GM12878 (cell line): ENCODE measurements around the gene CDC34. TPM values are rescaled to one million over a fixed set of nuclear protein-coding genes. Genes with fewer than 3 reads are reported as not detected.
A peak's percentile ranks its signal among the peaks of the same experiment; 100 is the strongest.

Source experiments
- CHD4 ChIP-seq: fragments of 200-600 bp; sonication (generic); IDR thresholded peaks from 2 replicates; pipeline ENCODE4 v1.6.1; 2016; ENCODE audit warnings: mild to moderate bottlenecking
- HDGF ChIP-seq: fragments of 450-650 bp; IDR thresholded peaks from 2 replicates; pipeline ENCODE4 v1.6.1; 2016; ENCODE audit warnings: antibody characterized with exemption
- NR2C1 ChIP-seq: fragments of 450-650 bp; IDR thresholded peaks from 2 replicates; pipeline ENCODE4 v1.6.1; 2017; ENCODE audit warnings: antibody characterized with exemption, mild to moderate bottlenecking, moderate library complexity
- ZSCAN29 ChIP-seq: fragments of 450-650 bp; IDR thresholded peaks from 2 replicates; pipeline ENCODE4 v1.6.1; 2017; ENCODE audit warnings: mild to moderate bottlenecking, moderate library complexity
- polyA plus RNA-seq, 11 experiments: library from polyadenylated mRNA; depleted of rRNA in 4 of 11; unstranded in 6 of 11; stranded (reverse) in 5 of 11; fragments of >200 nt; fragmentation: Nextera tagmentation in 4 of 11; fragmentation: Illumina TruSeq in 1 of 11; extraction: Ambion mirVana in 4 of 11; extraction: Trizol in 1 of 11; gene quantifications; 1 replicate in 1 of 11; 2 replicates in 10 of 11; pipeline versions ENCODE4 v1.2.1 to v1.2.3, GENCODE V29; 2011 to 2016; ENCODE audit warnings: inconsistent platforms in 2 of 11, missing spikeins in 2 of 11, low read depth in 1 of 11
- total RNA-seq, 4 experiments: library from RNA; depleted of rRNA in 3 of 4; stranded (reverse); fragments of >200 nt in 3 of 4; fragmentation: Illumina TruSeq in 1 of 4; extraction: Trizol in 1 of 4; gene quantifications; 2 replicates each; pipeline versions ENCODE4 v1.2.1 to v1.2.3, GENCODE V29; 2013 to 2021
- TF ChIP-seq, protein P1 (sequence below): fragments of 450-650 bp; formaldehyde crosslinking; IDR thresholded peaks from 2 replicates; pipeline ENCODE4 v1.4.0; 2020; ENCODE audit warnings: mild to moderate bottlenecking, moderate library complexity

Gene CDC34
- total and polyA plus RNA-seq, 10 of the 15 experiments (the other 5 are each of a cell fraction or from before 2014, with no cell fraction given): 0.31 to 48.9 (median 28.5) TPM

DNA sequence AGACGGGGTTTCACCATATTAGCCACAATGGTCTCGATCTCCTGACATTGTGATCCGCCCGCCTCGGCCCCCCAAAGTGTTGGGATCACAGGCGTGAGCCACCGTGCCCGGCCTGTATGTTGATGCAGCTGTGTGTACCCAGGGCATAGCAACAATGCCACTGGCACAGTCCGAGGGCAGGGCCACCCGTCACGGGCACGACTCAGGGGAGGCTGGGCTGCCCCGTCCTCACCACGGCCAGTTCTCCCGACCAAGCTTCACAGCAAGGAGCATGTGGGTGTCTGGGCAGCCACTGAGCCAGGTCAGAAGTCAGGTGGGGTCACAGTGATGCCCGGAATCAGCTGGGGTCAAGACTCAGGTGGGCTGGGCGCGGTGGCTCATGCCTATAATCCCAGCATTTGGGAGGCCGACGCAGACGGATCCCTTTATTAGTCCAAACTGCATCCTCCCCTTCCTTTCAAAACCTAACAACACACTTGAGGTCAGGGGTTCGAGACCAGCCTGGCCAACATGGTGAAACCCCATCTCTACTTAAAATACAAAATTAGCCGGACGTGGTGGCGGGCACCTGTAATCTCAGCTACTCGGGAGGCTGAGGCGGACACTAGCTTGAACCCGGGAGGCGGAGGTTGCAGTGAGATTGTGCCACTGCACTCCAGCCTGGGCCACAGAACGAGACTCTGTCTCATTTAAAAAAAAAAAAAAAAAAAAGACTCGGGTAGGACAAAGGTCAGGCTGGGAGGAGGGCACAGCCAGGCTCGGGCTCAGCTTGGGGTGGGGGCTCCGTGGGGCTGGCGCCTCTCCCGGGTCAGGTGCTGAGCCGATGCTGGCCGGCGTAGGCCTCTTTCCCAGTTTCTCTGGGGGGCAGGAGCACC, 1.2 kb upstream of the CDC34 start (continued):
- TF ChIP-seq, protein P1, sequence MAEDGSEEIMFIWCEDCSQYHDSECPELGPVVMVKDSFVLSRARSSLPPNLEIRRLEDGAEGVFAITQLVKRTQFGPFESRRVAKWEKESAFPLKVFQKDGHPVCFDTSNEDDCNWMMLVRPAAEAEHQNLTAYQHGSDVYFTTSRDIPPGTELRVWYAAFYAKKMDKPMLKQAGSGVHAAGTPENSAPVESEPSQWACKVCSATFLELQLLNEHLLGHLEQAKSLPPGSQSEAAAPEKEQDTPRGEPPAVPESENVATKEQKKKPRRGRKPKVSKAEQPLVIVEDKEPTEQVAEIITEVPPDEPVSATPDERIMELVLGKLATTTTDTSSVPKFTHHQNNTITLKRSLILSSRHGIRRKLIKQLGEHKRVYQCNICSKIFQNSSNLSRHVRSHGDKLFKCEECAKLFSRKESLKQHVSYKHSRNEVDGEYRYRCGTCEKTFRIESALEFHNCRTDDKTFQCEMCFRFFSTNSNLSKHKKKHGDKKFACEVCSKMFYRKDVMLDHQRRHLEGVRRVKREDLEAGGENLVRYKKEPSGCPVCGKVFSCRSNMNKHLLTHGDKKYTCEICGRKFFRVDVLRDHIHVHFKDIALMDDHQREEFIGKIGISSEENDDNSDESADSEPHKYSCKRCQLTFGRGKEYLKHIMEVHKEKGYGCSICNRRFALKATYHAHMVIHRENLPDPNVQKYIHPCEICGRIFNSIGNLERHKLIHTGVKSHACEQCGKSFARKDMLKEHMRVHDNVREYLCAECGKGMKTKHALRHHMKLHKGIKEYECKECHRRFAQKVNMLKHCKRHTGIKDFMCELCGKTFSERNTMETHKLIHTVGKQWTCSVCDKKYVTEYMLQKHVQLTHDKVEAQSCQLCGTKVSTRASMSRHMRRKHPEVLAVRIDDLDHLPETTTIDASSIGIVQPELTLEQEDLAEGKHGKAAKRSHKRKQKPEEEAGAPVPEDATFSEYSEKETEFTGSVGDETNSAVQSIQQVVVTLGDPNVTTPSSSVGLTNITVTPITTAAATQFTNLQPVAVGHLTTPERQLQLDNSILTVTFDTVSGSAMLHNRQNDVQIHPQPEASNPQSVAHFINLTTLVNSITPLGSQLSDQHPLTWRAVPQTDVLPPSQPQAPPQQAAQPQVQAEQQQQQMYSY (CRISPR knock-in tag): no peak
- TF ChIP-seq CHD4: no peak
- no peak for TF ChIP-seq NR2C1
- TF ChIP-seq HDGF: peak; percentile 56; the same call in 1 of the 2 replicates
- no peak for TF ChIP-seq ZSCAN29
